HG03520 (cell line): ENCODE data around the gene CACNA1C.

Experiments
- ATAC-seq: cut with Tn5 transposase; IDR thresholded peaks from one replicate; pipeline ENCODE4 v1.9.1; 2021; ENCODE audit warnings: mild to moderate bottlenecking, moderate library complexity; ENCODE audit not compliant: unreplicated experiment

The CACNA1C gene

GRCh38 chr12:2559931-2560330 lies 507.1 kb downstream of the CACNA1C start:
- ATAC-seq: no peak

GRCh38 chr12:2560356-2560755 lies 507.6 kb downstream of the CACNA1C start:
- no peak for ATAC-seq

- ATAC-seq: no peak
Measured at GRCh38 chr12:2561367-2561766, 508.6 kb downstream of the CACNA1C start.

GRCh38 chr12:2562400-2562799 lies 509.6 kb downstream of the CACNA1C start:
- no peak for ATAC-seq

- no peak for ATAC-seq
Measured at GRCh38 chr12:2563709-2564108, 510.9 kb downstream of the CACNA1C start.

GRCh38 chr12:2566161-2566560 lies 513.4 kb downstream of the CACNA1C start:
- no peak for ATAC-seq

GRCh38 chr12:2567711-2568110 lies 514.9 kb downstream of the CACNA1C start:
- ATAC-seq: no peak

- ATAC-seq: no peak
Measured at GRCh38 chr12:2570562-2570961, 517.8 kb downstream of the CACNA1C start.

GRCh38 chr12:2574355-2574935 lies 521.7 kb downstream of the CACNA1C start:
- no peak for ATAC-seq

GRCh38 chr12:2575245-2575644 lies 522.5 kb downstream of the CACNA1C start:
- ATAC-seq: no peak

GRCh38 chr12:2578211-2578610 lies 525.4 kb downstream of the CACNA1C start:
- ATAC-seq: no peak

- no peak for ATAC-seq
Measured at GRCh38 chr12:2578772-2579171, 526.0 kb downstream of the CACNA1C start.

- no peak for ATAC-seq
Measured at GRCh38 chr12:2580821-2581220, 528.0 kb downstream of the CACNA1C start.

- no peak for ATAC-seq
Measured at GRCh38 chr12:2581293-2582045, 528.7 kb downstream of the CACNA1C start.

- ATAC-seq: no peak
Measured at GRCh38 chr12:2582631-2583030, 529.8 kb downstream of the CACNA1C start.

- no peak for ATAC-seq
Measured at GRCh38 chr12:2583091-2583497, 530.3 kb downstream of the CACNA1C start.

GRCh38 chr12:2583642-2584401 lies 531.0 kb downstream of the CACNA1C start:
- no peak for ATAC-seq

GRCh38 chr12:2586156-2587038 lies 533.6 kb downstream of the CACNA1C start:
- no peak for ATAC-seq

GRCh38 chr12:2588345-2588744 lies 535.6 kb downstream of the CACNA1C start:
- ATAC-seq: no peak

- no peak for ATAC-seq
Measured at GRCh38 chr12:2589381-2589780, 536.6 kb downstream of the CACNA1C start.

GRCh38 chr12:2593045-2593444 lies 540.3 kb downstream of the CACNA1C start:
- ATAC-seq: no peak
